Renal cortex interstitium (tissue), 11 donors: ENCODE data around the gene HAND2. TPM values are rescaled to one million over a fixed set of nuclear protein-coding genes. Genes with fewer than 3 reads are reported as not detected.

Experiments used
- DNase-seq, 11 donors: peaks; one replicate each; pipeline ENCODE4 v3.0.0-alpha.2; 2013; ENCODE audit warnings: low read depth in 9 of 11, low spot score in 4 of 11; ENCODE audit errors: extremely low read depth in 1 of 11
- polyA plus RNA-seq, 3 donors: library from polyadenylated mRNA; unstranded; fragments of 120-200 nt; gene quantifications; one replicate each; pipeline ENCODE4 v1.2.1, GENCODE V29; 2013; ENCODE audit not compliant: insufficient read length in 3 of 3

HAND2 gene
- polyA plus RNA-seq, 3 donors: not detected

GRCh38 chr4:173490817-173491528 is 39.1 kb downstream of the HAND2 start:
- no peak for DNase-seq

- no peak for DNase-seq
Observed at GRCh38 chr4:173490256-173490655, 39.8 kb downstream of the HAND2 start.

GRCh38 chr4:173489514-173489913 is 40.5 kb downstream of the HAND2 start:
- no peak for DNase-seq

- no peak for DNase-seq
Observed at GRCh38 chr4:173488656-173489055, 41.4 kb downstream of the HAND2 start.

- DNase-seq: no peak
Observed at GRCh38 chr4:173488074-173488473, 42.0 kb downstream of the HAND2 start.

GRCh38 chr4:173486714-173487392 is 43.2 kb downstream of the HAND2 start:
- no peak for DNase-seq

GRCh38 chr4:173485164-173485563 is 44.9 kb downstream of the HAND2 start:
- DNase-seq: no peak

- DNase-seq: no peak
Observed at GRCh38 chr4:173482330-173482931, 47.6 kb downstream of the HAND2 start.

- DNase-seq: no peak
Observed at GRCh38 chr4:173478913-173479283, 51.1 kb downstream of the HAND2 start.

GRCh38 chr4:173478201-173478912 is 51.7 kb downstream of the HAND2 start:
- no peak for DNase-seq

GRCh38 chr4:173477016-173477415 is 53.0 kb downstream of the HAND2 start:
- no peak for DNase-seq

Other genes with a start within 250 kb of the HAND2 start
- 100 to 1,000 TPM; 310 to 477 (median 411) TPM for gene HMGB2, start 195.9 kb downstream of the HAND2 start, polyA plus RNA-seq
- gene SAP30, start 159.3 kb downstream of the HAND2 start, polyA plus RNA-seq: 10 to 100 TPM; 13.1 to 15.8 (median 13.7) TPM
- gene SCRG1, start 131.1 kb downstream of the HAND2 start, polyA plus RNA-seq: under 1 TPM; 0.27 to 0.53 (median 0.33) TPM